ENCODE data around the gene MAP10.

MAP10 gene

GRCh38 chr1:232795497-232796053 is 9.6 kb upstream of the MAP10 start:
- DNase-seq (ENCODE audit: low spot score) = no peak

GRCh38 chr1:232797856-232798510 is 7.2 kb upstream of the MAP10 start:
- DNase-seq (ENCODE audit: low spot score) = no peak

DNA sequence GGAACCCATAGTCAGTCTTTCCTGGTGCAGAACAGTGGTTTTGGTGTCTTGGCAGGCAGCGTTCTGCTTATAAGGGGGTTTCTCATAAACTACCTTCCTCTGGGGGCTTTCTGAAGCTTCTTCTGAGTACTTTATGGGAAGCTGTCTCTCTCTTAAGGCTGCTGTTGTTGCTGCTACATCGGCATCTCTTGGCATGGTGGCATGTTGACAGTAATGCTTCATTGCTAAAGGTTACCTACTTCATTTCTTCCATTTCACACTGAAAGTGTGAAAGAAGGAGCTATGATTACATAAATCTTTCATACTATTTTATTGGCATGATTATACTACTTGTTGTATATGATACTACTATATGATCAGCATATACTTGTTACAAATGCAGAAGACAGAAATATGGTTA is 6.3 kb upstream of the MAP10 start:
- DNase-seq (ENCODE audit: low spot score) = no peak

DNA sequence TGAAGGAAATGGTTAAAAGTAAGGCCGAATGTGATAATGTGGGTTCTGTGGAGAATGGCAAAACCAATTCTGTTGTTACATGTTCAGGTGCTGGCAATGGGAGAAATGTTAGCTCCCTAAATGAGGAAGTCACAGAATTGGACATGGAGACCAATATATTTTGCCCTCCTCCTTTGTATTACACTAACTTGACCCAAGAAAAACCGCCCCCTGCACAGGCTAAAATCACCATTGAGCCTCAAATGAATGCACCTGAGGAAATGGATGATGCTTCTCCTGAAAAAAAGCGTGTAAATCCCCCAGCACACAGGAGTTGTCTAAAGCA is 932 bp downstream of the MAP10 start:
- no peak for DNase-seq (ENCODE audit: low spot score)

- DNase-seq (ENCODE audit: low spot score) = no peak
Measured at GRCh38 chr1:232810856-232811255, 5.6 kb downstream of the MAP10 start.

DNA sequence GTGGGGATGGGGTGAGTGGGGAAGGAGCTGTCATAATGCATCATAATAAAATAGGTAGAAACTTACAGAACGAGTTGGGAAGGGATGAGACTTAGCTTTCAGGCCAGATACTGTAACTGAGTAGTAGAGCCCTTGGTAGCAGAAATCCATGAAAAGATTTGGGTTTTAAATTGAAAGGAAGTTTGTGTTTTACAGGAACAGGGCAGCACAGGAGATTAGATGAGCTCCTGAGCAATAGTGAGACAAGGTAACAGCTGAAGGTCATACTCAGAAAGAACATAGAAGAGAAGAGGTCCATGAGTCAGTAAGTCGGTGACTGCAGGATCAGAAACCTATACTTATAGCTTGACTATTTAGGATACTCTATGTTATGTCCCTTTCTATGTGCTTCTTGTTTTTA is 7.3 kb downstream of the MAP10 start:
- no peak for DNase-seq (ENCODE audit: low spot score)

DNA sequence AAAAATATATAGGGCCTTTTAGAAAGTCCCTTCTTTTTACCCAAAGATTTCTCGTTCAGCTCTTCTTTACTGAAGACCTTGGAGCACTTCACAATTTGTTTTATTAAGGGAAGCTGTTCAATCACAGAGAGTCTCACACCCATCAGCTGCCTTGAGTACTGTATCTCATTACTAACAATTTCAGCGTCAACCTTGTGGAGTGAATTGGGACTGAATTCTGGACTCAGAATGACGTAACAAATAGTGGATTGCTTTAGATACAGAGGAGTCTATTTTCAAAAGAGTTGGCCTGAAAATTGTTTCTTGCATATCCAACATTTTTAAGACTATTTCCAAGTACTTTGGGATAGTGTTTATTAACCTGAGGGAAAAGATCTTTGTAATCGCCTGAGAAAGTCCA is 7.9 kb downstream of the MAP10 start:
- no peak for DNase-seq (ENCODE audit: low spot score)

GRCh38 chr1:232813760-232814159 is 8.5 kb downstream of the MAP10 start:
- no peak for DNase-seq (ENCODE audit: low spot score)

DNA sequence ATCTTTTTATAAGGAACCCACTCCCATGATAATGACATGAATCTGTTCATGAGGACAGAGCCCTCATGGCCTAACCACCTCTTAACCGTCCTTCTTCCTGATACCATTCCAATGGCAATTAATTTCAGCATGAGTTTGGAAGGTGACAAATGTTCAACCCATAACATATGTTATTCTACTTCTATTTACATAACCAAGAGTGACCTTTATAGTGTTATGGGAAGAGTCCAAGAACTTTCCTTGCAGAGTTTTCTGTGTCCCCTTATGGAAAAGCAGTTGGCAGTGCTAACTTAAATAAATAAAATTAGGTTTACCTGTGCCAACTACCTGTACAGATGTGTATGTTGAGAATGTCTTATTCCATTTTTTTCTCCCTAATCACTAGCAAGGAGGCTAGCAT is 11.1 kb downstream of the MAP10 start:
- DNase-seq (ENCODE audit: low spot score) = no peak

DNA sequence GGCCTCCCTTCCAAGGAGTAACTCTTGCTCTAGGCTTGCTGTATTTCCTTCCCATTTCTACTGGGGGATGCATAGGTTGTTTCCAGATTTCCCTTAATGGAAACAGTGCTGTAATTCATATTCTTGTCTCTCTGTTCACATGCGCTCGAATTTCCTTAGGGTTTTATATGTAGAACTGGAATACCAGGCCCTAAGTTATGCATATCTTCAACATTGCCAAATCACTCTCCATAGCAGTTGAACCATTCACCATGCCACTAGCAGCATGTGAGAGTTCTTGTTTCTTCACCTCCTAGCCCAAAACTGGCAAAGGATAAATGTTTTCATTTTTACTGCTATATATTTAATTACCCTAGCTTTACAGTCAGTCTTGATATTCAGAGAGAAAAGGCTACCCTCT is 12.8 kb downstream of the MAP10 start:
- no peak for DNase-seq (ENCODE audit: low spot score)

- no peak for DNase-seq (ENCODE audit: low spot score)
Measured at GRCh38 chr1:232820431-232820830, 15.2 kb downstream of the MAP10 start.

DNA sequence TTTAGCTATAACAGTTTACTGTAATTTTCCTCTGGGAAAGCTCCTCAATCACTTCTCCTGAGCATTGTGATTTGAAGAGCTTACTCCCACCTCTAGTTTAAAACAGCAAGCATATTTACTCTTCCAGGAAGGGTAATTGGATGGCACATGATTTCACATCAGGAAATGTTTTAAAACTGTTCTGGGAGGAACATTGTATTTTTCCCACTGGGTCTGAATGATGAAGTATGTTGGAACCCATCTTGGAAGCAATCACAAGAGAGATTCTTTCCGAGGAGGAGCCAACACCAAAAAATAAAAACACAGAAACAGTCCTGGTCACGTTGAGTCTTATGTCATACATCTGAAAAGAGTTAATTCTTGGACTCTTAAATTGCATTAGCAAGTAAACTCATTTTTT is 17.3 kb downstream of the MAP10 start:
- DNase-seq (ENCODE audit: low spot score) = no peak

- no peak for DNase-seq (ENCODE audit: low spot score)
Measured at GRCh38 chr1:232826318-232826717, 21.1 kb downstream of the MAP10 start.

GRCh38 chr1:232830661-232831060 is 25.4 kb downstream of the MAP10 start:
- no peak for DNase-seq (ENCODE audit: low spot score)

GRCh38 chr1:232831895-232832294 is 26.7 kb downstream of the MAP10 start:
- DNase-seq (ENCODE audit: low spot score) = no peak

DNA sequence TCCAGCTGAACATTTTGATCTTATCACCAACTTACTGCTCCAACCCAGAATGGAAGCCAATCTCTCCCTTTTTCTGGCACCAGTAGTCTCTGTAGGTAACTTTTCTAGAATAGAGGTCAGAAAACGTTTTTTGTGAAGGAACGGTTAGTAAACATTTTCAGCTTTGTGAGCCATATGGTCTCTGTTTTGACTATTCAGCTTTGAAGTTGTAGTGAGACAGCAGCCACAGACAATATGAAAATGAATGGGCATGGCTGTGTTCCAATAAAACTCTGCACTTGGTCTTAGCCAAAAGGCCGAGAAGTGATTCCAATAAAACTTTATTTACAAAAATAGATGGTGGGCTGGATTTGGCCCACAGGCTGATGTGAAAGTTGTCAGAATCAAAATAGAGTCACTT is 28.9 kb downstream of the MAP10 start:
- no peak for DNase-seq (ENCODE audit: low spot score)

DNA sequence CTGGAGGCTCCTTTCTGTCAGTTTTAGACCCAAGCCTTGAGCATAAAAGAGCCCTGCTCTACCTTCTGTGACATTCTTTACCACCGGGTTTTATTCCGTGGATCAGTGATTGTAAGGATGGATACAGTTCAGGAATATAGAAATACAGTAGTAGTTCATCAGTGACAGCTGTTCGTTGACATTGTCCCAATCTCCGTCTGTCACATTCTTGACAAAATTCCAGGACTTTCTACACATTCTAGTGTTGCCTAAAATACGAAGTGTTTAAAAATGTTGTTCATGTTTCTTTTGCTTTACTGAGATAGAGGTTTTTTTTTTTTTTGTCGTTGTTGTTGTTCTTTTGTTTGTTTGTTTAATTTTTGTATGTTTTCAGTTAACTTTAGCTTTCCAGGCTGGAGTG is 29.9 kb downstream of the MAP10 start:
- DNase-seq (ENCODE audit: low spot score) = no peak

DNA sequence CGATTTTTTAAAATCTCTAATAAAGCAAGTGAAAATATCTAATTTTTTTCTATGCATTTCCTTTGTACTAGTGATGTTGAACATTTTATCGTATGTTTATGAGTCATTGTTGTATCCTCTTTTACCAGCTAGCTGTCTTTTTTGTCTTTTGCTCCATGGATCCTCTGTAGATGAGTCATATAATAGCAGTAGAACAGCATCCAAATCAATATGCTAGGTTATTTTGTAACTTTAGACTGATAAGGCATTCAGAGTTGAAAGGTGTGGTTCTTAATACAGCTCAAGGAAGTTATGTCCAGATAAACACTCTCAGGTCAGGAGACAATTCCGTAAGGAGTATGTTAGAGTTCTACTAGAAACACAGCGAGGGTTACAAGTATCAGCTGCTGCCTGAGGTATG is 31.9 kb downstream of the MAP10 start:
- no peak for DNase-seq (ENCODE audit: low spot score)

GRCh38 chr1:232841823-232842565 is 36.8 kb downstream of the MAP10 start:
- DNase-seq (ENCODE audit: low spot score) = no peak

DNA sequence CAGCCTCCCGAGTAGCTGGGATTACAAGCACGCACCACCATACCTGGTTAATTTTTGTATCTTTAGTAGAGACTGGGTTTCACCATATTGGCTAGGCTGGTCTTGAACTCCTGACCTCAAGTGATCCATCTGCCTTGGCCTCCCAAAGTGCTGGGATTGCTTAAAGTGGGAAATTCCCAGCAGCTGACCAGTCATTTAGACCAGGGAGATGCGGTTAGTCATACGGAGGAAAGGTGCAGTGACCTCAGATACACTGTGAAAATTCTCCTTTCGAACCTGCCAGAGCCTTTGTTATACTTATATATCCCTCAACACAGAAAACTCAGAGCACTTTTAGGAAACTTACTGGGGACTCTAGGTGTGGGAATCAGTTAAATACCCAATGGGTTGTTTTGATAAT is 39.6 kb downstream of the MAP10 start:
- DNase-seq (ENCODE audit: low spot score) = no peak

DNA sequence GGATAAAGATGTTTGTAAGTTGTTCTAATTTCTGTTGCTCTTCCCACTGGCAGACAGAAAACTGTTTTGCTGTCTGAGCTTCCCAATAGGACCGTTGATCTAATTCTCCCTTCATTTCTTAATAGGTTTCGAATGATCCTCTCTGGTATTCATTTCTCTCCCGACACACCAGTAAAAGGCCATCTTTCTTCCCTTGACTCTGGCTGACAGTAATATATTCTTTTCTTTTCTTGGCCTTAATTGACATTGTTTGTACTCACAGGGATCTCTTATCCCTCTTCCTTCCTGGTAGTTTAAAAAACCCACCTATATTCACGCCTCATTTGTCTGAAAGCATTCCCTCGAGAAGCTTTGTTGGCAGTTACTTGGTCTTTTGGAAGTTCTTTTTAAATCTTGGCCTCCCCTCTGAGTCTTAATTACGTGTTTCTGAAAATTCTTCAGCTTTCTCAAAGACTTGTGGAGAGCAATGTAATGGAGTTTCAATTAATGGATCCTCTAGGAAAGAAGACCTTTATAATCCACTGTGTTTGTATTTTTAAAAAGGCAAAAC is 40.3 kb downstream of the MAP10 start:
- no peak for DNase-seq (ENCODE audit: low spot score)

- DNase-seq (ENCODE audit: low spot score) = no peak
Measured at GRCh38 chr1:232851532-232851931, 46.3 kb downstream of the MAP10 start.

GRCh38 chr1:232853994-232854797 is 49.0 kb downstream of the MAP10 start:
- DNase-seq (ENCODE audit: low spot score) = peak; percentile 15

All from AG08396 (cell line).